Epithelial cell of prostate (primary cell): ENCODE results near the gene THEMIS.
"Not testable (repeated sequence)": the region's sequence is repeated elsewhere in the genome, so short reads cannot be mapped to it uniquely, and the experiment has no call there.

ENCODE experiments used
- DNase-seq: peaks from one replicate; pipeline ENCODE4 v3.0.0-alpha.2; 2011; ENCODE audit warnings: low read depth, low spot score
- H3K27ac ChIP-seq: fragments of 450-650 bp; 2 replicates; pipeline ENCODE4 v1.5.1; 2017; ENCODE audit warnings: mild to moderate bottlenecking

The THEMIS gene

GRCh38 chr6:127749095-127749494 lies 151.8 kb downstream of the THEMIS start:
- H3K27ac ChIP-seq: no peak overlapping the region
- DNase-seq: no peak

GRCh38 chr6:127748290-127748689 lies 152.6 kb downstream of the THEMIS start:
- DNase-seq: no peak
- no peak overlapping the region for H3K27ac ChIP-seq

GRCh38 chr6:127738423-127738822 lies 162.4 kb downstream of the THEMIS start:
- no peak overlapping the region for H3K27ac ChIP-seq
- DNase-seq: no peak

- H3K27ac ChIP-seq: no peak overlapping the region
- DNase-seq: peak; percentile 1
Observed at GRCh38 chr6:127737768-127738167, 163.1 kb downstream of the THEMIS start.

GRCh38 chr6:127737009-127737486 lies 163.8 kb downstream of the THEMIS start:
- no peak overlapping the region for H3K27ac ChIP-seq
- DNase-seq: peak; percentile 24

- DNase-seq: no peak
- no peak overlapping the region for H3K27ac ChIP-seq
Observed at GRCh38 chr6:127732927-127733326, 167.9 kb downstream of the THEMIS start.

- no peak for DNase-seq
- H3K27ac ChIP-seq: no peak overlapping the region
Observed at GRCh38 chr6:127727260-127727953, 173.5 kb downstream of the THEMIS start.

- DNase-seq: no peak
- H3K27ac ChIP-seq: no peak overlapping the region
Observed at GRCh38 chr6:127725821-127726220, 175.0 kb downstream of the THEMIS start.

GRCh38 chr6:127718694-127719093 lies 182.2 kb downstream of the THEMIS start:
- no peak for DNase-seq
- H3K27ac ChIP-seq: no peak overlapping the region

GRCh38 chr6:127717384-127717783 lies 183.5 kb downstream of the THEMIS start:
- DNase-seq: no peak
- H3K27ac ChIP-seq: no peak overlapping the region

- no peak for DNase-seq
- H3K27ac ChIP-seq: no peak overlapping the region
Observed at GRCh38 chr6:127716465-127716864, 184.4 kb downstream of the THEMIS start.

- DNase-seq: no peak
- no peak overlapping the region for H3K27ac ChIP-seq
Observed at GRCh38 chr6:127710668-127711067, 190.2 kb downstream of the THEMIS start.

- DNase-seq: no peak
- no peak overlapping the region for H3K27ac ChIP-seq
Observed at GRCh38 chr6:127706216-127706615, 194.6 kb downstream of the THEMIS start.

GRCh38 chr6:127695108-127695507 lies 205.8 kb downstream of the THEMIS start:
- no peak overlapping the region for H3K27ac ChIP-seq

GRCh38 chr6:127691146-127691545 lies 209.7 kb downstream of the THEMIS start:
- no peak for DNase-seq
- H3K27ac ChIP-seq: no peak overlapping the region

More at GRCh38 chr6:127695108-127695507, 205.8 kb downstream of the THEMIS start:
- no peak for DNase-seq

GRCh38 chr6:127690588-127690987 lies 210.3 kb downstream of the THEMIS start:
- H3K27ac ChIP-seq: no peak overlapping the region
- no peak for DNase-seq

GRCh38 chr6:127690092-127690491 lies 210.8 kb downstream of the THEMIS start:
- DNase-seq: no peak
- no peak overlapping the region for H3K27ac ChIP-seq

- not testable (repeated sequence) for H3K27ac ChIP-seq, DNase-seq
Observed at GRCh38 chr6:127687490-127687889, 213.4 kb downstream of the THEMIS start.

- DNase-seq: no peak
- H3K27ac ChIP-seq: no peak overlapping the region
Observed at GRCh38 chr6:127686084-127686483, 214.8 kb downstream of the THEMIS start.

- no peak overlapping the region for H3K27ac ChIP-seq
- DNase-seq: no peak
Observed at GRCh38 chr6:127684501-127684900, 216.4 kb downstream of the THEMIS start.
